Activated CD8-positive, alpha-beta memory T cell treated with anti-CD3 and anti-CD28 coated beads for 24 hours (primary cell): ENCODE data around the gene RBBP4.
"Not testable (repeated sequence)": the region's sequence is repeated elsewhere in the genome, so short reads cannot be mapped to it uniquely, and the experiment has no call there.

Source experiments
- DNase-seq: peaks from one replicate; pipeline ENCODE4 v3.0.0-alpha.2; 2020

RBBP4 gene

DNA sequence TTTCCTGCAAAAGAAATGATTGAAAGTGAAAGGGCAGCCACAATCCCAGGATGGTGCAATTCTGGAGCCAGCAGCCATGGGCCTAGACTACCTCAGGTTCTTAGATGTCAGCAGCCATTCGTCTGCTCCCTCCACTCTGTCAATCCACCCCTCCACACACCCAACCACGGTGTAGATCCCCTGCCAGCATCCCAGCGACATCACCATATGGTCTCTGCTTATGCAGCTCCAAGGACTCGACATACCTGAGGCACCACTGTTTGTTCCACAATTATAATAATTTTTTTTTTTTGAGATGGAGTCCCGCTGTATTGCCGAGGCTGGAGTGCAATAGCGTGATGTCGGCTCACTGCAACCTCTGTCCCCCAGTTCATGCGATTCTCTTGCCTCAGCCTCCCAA is 45.0 kb downstream of the RBBP4 start:
- no peak for DNase-seq

DNA sequence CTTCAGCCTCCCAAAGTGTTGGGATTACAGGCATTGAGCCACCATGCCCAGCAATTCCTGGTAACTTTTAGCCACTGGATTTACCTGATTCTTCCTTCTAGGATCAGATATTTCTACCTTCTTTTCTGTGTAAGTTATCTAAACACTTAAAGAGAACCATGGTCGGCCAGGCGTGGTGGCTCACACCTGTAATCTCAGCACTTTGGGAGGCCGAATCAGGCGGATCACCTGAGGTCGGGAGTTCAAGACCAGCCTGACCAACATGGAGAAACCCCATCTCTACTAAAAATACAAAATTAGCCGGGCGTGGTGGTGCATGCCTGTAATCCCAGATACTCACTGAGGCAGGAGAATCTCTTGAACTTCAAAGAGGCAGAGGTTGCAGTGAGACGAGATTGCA is 46.0 kb downstream of the RBBP4 start:
- DNase-seq, result not testable (repeated sequence)

DNA sequence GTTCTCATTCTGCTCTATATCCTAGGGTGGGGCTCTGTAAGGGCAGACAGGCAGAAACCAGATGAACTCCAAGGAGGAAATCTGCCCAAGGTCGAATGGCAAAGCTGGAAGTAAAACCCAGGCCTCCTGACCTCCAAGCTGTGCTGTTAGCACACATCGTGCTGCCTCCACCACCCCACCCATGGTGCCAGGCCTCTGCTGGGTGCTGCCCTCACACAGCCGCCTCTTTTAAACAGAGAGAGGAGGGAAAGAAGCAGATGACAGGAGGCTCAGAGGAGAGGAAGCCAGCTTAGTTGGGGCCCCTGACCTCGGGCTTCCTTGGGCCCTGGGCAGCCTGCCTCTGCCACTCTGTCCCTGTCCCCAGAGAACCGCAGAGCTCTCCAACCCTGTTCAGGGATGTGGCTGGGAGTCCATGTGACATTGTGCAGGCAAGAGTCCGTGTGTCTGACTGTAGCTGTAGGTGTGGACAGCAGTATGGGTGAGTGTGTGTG is 50.5 kb downstream of the RBBP4 start:
- no peak for DNase-seq

DNA sequence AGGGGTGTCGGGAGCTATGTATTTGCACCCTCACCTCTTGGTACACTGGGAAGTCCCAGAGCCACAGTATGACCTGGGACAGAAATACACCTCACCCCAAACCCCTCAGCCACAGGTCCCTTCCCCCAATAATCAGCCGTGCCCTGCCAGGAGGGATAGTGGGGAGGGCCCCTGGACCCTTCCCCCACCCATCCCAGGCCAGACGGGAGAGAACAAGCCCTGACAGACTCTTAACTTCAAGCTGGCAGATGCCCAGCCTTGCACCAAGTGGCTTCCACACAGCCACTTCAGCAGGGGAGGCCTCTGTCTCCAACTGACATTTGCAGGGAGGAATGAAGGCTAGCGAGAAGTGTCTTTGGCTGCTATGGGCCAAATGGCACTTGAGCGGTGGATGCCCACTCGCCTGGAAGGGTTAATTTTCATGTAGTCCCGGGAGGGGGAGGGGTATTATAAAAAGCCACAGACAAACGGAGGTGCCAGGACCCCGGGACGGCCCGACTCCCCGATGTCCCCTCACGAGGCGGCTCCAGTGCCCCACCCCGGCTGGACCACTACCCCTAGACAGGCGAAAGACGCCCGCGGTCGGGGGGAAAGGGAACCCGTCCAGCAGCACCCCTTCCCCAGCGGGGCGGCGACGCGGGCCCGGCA is 51.1 kb downstream of the RBBP4 start:
- no peak for DNase-seq

DNA sequence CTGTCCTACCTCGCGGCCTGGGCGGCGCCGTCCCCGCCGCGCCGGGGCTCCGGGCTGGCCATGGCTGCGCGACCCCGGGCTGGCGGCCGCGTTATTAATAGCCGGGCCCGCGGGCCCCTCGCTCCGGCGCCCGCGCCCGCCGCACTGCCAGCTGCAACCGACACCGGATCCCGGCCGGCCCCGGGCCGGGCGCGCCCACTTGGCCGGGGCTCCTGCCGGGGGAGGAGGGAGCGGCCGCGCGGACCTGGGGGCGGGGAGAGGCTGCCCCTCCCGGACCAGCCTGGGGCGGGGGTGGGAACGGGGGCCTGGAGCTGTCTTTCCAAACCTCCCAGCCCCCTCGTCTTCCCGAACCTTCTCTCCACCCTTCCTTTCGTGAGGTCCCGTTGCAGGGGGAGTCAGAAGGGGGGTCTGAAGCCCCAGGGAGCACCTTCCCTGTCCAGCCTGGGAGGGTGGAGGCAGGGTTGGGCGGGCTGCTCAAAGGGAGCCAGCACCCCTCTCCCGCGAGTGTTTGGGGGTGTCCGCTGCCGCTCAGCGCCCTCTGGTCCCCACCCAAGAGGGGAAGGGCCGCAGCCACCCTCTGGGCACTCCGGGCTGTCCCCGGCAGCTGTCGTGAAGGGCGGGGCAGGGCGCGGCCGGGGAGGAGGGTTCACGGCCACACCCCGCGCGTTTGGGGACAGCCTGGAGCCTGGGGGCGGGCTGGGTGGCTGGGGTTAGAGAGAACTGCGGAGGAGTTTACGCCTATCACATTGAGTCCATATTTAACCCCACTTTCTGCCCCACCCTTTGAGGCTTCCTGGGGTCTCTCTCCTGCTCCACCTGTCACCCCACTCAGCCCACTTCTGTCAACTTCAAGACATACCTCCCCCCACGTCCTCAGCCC is 51.8 kb downstream of the RBBP4 start, which contains the start of gene SYNC:
Gene SYNC (minus strand): TSS at position 172 of the 880 bp plus-strand sequence. CDS start 110 bp downstream, at position 62.
- DNase-seq, result peak; percentile 61

DNA sequence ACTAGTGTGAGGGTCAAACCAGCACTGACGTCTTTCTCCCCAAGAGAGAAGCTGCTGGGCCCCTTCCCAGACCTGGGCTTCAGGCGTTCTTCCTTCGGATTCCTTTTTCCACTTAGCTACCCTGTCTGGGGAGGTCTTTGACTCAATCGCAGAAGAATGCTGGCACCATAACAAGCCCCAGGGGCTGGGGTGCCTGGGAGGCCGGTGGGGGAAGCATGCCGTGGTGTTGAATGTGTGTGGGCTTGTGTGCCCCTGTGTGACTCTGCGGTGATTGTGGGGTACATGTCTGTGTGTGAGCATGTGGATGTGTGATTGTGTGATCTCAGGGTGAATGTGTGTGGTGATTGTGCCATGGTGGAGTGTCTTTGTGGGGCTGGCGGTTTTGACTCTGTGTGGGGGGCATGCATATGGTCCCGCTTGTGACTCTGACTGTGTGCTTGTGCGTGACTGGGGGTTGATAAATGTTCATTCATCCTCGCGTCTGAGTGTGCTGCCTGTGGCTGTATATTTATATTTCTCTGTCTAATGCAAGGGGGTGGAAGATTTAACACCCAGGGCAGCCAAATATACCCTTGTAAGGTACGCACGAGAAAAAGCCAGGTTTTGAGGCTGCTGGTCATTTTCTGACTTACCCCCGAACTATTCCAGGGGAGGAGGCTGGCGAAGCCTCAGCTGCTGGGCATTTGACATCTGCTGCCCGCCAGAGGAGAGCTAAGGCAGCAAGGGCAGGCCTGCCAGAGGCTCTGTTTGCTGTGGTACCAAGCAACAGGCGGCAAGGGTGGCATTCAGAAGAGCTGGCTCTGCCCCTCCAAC is 52.7 kb downstream of the RBBP4 start:
- no peak for DNase-seq

DNA sequence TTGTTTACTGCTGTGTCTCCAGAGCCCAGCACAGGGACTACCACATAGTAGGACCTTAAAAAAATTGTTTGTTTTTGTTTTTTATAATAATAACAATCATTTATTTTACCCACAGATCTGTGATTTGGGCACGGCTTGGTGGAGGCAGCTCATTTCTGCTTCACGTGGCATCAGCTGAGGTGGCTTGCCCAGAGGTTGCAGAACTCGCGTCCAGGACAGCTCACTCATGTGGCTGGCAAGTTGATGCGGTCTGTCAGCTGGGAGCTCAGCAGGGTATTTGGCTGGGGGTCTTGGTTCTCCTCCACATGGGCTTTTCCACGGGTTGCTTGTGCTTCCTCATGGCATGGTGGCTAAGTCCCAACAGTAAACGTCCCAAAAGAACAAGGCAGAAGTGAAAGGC is 54.5 kb downstream of the RBBP4 start:
- no peak for DNase-seq

DNA sequence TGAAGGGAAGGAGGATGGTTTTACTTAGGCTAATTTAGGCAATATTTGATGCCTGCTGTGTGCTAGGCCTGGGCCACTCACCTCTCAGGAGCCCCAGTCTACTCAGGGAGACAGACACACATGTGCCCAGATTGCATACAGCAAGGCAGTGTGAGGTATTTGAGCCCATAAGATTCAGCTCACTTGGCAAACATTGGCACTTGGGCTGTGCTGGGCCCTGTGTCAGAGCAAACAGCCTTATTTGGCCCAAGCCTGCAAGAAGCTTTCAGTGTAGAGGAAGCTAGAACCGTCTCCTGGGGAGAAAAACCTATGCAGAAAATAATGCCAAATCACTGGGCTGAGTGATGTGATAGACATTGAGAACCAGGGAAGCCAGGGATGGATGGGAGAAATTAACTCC is 55.5 kb downstream of the RBBP4 start:
- no peak for DNase-seq

DNA sequence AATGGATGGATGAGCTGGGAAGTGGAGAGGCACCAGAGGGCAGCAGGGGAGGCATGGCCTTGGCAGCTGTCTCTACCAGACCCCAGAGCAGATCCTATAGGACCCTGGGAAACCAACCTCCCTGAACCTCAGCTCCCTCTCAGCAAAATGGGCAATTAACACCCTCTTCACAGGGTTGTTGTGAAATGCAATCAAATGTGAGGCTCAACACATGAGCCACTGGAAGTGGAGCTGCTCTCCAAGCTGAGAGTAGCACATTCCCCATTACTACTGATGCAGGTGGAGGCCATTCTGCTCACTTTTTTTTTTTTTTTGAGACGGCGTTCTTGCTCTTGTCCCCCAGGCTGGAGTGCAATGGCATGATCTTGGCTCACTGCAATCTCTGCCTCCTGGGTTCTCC is 58.1 kb downstream of the RBBP4 start:
- DNase-seq, result no peak

DNA sequence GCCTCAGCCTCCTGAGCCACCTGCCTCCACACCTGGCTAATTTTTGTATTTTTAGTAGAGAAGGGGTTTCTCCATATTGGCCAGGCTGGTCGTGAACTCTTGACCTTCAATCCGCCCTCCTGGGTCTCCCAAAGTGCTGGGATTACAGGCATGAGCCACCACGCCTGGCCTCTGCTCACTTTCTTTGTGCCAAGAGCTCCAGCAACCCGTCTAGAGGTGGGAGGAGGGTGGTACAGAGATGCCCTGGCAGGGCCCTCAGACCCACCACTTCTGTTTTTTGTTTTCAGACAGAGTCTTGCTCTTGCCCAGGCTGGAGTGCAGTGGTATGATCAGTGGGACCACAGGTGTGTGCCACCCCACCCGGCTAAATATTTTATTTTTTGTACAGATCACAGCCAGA is 58.5 kb downstream of the RBBP4 start:
- DNase-seq, result no peak

DNA sequence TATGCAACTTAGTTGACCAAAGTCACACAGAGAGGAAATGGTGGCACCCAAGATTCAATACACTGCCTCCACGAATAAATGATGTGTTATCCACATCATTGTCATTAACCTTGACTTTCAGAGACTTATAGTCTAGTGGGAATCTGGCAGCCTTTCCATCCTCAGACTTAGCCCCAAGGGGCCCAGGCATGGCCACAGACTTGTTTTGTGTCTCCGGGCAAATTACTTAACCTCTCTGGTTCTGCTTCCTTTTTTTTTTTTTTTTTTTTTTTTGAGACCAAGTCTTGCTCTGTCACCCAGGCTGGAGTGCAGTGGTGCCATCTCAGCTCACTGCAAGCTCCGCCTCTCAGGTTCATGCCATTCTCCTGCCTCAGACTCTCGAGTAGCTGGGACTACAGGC is 60.2 kb downstream of the RBBP4 start:
- not testable (repeated sequence) for DNase-seq

DNA sequence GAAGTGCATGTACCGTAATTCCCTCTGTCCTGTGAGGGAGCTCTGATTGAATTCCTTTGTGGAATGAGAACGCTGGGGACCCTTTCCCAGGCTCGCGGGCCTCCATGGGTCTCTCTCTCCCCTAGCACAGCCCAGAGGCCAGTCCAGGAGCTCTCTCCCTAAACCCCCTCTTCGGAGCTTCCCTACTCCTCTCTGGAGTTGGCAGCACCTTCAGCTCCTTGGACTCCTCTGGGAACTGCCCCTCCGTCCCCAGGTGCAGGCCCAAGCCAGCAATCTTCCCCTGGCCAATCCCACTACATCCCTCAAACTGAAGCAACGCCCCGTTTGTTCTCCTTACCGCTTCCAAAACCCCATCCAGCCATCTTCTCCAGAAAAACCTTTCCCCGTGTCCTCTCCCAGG is 62.1 kb downstream of the RBBP4 start:
- DNase-seq, result no peak

DNA sequence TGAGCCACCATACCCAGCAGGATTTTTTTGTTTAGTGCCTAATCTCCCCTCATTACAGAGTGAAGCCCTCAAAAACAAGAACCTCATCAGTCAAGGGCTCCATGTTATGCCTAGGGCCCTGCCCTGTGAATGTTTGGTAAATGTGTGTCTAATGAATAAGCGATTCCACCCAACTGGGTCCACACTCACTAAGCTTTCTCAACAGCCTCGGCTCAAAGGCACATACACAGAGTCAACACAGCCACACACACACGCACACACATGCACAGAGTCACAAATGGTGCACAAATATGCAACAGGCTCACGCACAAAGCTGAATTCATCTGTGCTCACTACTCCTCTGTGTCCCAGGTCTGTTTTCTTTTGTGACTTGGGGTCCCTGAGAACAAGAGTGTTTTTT is 63.3 kb downstream of the RBBP4 start:
- DNase-seq, result no peak

DNA sequence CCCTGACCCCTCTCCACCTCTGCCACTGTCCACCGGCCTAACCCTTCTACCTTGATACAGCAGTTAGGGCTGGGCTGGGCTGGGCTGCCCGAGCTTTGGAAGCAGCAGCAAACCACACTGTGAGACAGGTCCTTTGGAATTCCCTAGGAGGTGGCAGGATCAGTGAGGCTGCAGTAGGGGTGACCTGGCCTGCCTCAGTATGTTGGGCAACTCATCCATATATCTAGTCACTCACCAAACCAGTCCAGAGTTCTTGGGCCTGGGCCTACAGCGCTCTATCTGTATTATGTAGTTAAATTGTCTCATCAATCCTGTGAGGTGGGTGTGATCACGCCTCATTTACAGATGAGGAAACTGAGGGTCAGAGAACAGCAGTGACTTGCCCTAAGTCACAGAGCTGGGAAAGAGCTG is 64.9 kb downstream of the RBBP4 start:
- DNase-seq, result no peak

DNA sequence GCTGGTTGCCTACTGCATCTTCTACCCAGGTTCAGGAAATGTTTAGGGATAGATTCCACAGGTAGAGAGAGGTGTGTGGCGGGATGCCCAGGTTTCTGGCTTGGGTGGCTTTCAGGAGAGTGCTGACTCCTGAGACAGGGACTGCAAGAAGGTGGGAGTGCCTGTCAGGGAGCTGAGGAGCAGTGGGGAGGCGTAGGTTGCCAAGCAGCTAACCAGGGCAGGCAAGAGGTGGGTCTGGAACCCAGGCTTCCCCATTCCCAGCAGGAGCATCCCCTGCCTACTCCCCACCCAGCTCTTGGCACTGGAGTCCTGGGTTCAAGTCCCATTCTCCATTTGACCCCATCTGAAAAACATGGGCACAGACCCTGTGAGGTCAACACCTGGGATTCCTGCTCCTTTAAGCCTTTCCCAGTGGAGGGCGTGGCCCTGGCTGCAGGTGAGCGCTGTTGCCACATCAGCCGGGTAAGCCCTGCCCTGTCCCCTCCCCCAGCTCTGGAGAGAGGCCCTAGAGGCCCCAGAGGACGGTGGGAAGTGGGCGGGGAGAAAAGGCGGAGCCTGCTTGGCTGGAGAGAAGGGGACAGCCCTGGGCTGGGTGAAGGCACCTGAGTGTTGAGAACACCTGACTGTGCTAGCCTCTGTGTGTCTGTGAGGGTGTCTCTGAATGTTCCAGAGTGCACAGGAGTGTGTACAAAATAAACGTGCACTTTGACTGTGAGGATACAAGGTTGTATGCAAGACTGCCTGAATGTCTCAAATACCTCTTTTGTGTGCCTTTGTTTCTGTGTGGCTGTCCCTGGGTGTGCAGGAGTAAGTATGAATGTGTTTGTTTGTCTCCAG is 65.5 kb downstream of the RBBP4 start:
- peak; percentile 65 for DNase-seq

DNA sequence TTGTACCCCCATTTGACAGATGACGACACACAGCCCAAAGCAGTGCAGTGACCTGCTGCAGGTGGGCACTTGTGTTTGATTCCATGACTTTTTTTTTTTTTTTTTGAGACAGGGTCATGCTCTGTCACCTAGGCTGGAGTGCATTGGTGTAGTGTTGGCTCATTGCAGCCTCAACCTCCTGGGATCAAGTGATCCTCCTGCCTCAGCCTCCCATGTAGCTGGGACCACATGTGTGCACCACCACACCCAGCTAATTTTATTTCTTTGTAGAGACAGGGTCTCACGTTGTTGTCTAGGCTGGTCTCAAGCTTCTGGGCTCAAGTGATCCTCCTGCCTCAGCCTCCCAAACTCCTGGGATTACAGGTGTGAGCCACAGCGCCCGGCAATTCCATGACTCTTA is 66.5 kb downstream of the RBBP4 start:
- DNase-seq, result no peak

DNA sequence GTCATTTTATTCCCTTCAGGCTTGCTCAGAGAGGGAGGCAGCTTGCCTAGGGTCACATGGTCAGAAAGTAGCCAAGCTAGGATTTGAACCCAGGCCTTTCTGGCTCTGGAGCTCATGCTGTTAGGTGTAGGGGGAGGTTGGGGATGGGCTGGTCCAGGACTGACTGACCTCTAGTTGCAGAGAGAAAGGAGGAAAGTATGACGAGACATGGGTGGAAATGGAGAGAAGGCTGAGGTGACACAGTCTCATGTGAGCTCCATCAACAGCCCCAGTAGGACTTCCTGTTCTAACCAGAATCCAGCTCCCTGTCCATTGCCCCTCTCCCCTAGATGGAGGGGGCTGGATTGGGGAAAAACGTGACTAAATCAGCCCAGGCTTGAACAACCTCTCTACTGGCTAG is 67.0 kb downstream of the RBBP4 start:
- no peak for DNase-seq

DNA sequence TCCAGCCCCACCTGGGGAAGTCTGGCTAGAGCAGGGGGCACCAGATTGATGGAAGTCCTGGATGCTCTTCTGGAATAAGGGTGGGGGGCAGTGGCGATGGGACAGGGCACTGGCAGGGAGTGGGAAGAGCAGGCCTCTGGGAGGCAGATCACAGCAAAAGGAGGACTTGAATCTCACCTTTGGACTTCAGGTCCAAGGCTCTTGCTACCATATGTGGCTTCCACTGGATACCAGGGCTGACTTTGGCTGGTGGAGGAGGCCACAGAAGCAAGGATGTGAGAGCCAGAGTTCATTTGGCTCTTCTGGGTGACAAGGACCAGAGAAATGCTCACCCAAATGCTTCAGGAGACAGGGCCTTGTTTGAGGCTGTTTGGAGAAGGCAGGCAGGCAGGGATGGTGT is 67.5 kb downstream of the RBBP4 start:
- DNase-seq, result no peak

DNA sequence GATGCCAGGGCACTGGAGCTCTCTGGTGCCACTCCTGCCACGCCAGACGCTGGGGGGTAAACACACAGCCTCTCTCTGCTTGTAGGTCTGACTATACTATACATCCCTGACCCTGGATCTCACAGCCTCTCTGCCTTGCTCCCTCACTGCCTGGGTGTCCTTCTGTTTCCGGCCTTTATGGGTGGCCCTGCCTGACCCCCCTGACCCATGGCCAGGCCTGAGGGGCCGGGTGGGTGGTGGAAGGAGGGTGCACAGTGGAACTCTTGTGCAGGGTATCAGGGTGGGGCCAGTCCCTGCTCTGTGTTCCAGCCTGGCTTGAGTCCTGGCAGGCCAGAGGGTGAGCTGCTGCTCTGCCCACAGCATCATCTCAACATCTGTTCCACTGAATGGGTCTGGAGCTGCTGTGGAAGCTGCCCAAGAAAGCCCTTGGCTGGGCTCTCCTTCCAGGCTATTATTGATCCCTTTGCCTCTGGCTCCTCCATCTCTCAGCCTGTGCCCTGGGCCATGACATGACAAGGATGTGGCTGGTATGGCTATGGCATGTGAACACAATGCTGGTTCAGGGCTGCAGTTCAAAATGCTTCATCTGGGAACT is 68.8 kb downstream of the RBBP4 start:
- DNase-seq, result no peak

DNA sequence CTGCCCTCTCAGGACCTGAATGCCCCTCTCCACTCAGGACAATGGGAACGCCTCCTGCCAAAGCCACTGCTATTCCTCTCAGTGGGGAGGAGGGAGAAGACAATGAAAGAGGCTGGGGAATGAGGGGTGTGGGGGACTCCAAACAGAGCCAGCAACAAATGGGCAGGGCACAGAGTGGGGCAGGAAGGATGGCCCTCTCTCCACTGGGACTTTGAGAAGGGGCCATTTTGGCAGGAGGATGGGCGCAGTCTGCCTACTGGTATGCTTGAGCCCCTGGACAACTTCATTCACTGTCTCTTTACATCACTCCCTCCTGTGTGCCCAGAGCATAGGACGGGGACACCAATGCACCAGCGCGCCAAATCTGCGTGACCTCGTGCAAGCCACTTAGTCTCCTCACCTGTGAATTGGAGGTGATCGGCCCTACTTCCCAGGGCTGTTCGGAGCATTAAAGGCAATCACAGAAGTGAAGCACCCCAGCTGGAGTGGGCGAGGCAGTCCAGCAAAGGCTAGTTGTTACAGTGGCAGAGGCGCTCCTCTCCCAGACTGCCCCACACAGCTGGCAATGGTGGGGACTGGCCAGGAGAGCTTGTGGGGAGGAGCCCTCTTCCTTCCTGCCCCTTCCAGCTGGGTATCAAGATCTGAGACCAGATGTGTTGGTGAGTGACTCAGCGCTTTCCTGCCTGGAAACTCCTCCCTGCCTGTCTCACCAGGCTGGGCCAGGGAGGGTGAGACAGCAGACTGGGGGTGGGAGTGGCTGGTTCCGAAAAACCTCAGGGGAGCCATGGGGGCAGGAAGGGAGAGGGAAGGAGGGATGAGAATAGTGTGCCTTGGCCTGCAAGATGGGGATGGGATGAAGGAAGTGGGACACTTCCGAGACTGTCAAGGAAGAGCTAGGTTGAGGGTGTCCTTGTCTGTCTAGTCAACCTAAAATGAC is 73.9 kb downstream of the RBBP4 start:
- DNase-seq, result no peak

DNA sequence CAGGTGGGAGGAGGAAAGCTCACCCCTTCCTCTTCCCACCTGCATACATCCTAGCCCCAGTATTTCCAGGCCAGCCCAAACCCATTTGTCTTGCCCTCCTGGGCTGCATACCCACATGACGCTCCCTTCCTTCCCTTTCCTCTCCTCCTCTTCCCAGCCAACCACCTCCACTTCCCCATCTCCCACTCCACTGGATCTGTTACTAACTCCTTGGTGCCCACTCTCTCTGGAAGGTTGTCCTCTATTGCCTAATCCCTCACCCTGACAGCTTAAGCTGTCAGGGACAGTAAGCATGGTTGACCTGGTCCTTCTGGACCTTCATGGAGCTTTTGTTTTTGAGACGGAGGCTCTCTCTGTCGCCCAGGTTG is 74.6 kb downstream of the RBBP4 start:
- DNase-seq, result no peak
